Heart right ventricle (tissue), 16 donors: Measurements from ENCODE around the gene COMP. TPM values are rescaled to one million over a fixed set of nuclear protein-coding genes. Genes with fewer than 3 reads are reported as not detected.

ENCODE experiments used
- ATAC-seq, 8 donors: fragments of 200-7000 bp; cut with Tn5 transposase; one replicate each; pipeline ENCODE4 v1.9.1; 2020; ENCODE audit warnings: mild to moderate bottlenecking in 8 of 8, moderate library complexity in 8 of 8, moderate number of reproducible peaks in 1 of 8
- DNase-seq, 2 donors: peaks; one replicate each; pipeline ENCODE4 v3.0.0-alpha.2; 2020
- H3K27ac ChIP-seq, 10 donors: fragments of 200-600 bp; sonication (generic) in 2 of 10; one replicate each; pipeline versions ENCODE4 v1.5.0 to v1.8.0; 2020 to 2022; ENCODE audit warnings: mild to moderate bottlenecking in 3 of 10
- H3K27me3 ChIP-seq, 7 donors: fragments of 200-600 bp; one replicate each; pipeline ENCODE4 v1.8.0; 2021 to 2022; ENCODE audit warnings: mild to moderate bottlenecking in 2 of 7
- H3K36me3 ChIP-seq, 9 donors: fragments of 200-600 bp; sonication (generic) in 1 of 9; one replicate each; pipeline versions ENCODE4 v1.5.0 to v1.8.0; 2020 to 2022; ENCODE audit warnings: mild to moderate bottlenecking in 2 of 9
- H3K4me1 ChIP-seq, 9 donors: fragments of 200-600 bp; sonication (generic) in 1 of 9; one replicate each; pipeline versions ENCODE4 v1.5.0 to v1.8.0; 2020 to 2022; ENCODE audit warnings: mild to moderate bottlenecking in 4 of 9
- H3K4me3 ChIP-seq, 10 donors: fragments of 200-600 bp; sonication (generic) in 2 of 10; one replicate each; pipeline versions ENCODE4 v1.5.0 to v1.8.0; 2020 to 2022; ENCODE audit warnings: mild to moderate bottlenecking in 7 of 10, moderate library complexity in 2 of 10
- H3K9me3 ChIP-seq, 11 donors: fragments of 200-600 bp in 10 of 11; sonication (generic) in 2 of 11; one replicate each; pipeline versions ENCODE4 v1.5.0 to v1.8.0; 2013 to 2022; ENCODE audit warnings: mild to moderate bottlenecking in 2 of 11, control low read depth in 1 of 11, moderate library complexity in 1 of 11
- CTCF ChIP-seq, 9 donors: fragments of 200-600 bp; sonication (generic) in 2 of 9; IDR thresholded peaks; one replicate each; pipeline versions ENCODE4 v1.5.0 to v1.8.0; 2021 to 2022; ENCODE audit warnings: antibody characterized with exemption in 9 of 9, mild to moderate bottlenecking in 5 of 9, moderate library complexity in 1 of 9
- WGBS, 2 donors: extraction: QIAGEN DNeasy Blood & Tissue Kit; methylation state at CpG; one replicate each; pipeline ENCODE4 v1.1.7; 2013; ENCODE audit warnings: inconsistent platforms in 1 of 2; 5-methylcytosine and 5-hydroxymethylcytosine counted together
- intact Hi-C, 10 donors: fragments of 100-400 bp; cut with DNase I; formaldehyde crosslinking; loops; one replicate each; pipeline versions ENCODE4 v1.11.1 to v1.14.2; 2022
- polyA plus RNA-seq, 2 donors: library from polyadenylated mRNA; stranded (reverse); fragments of 200-250 nt; gene quantifications; one replicate each; pipeline ENCODE4 v1.2.3, GENCODE V29; 2013
- total RNA-seq, 10 donors: library from RNA; stranded (reverse); fragmentation: NEBNext Ultra II Directional in 3 of 10; extraction: Animal tissue kit (Norgen Biotek cat#: 25700) in 3 of 10; gene quantifications; one replicate each; pipeline versions ENCODE4 v1.2.1 to v1.2.4, GENCODE V29; 2021 to 2023
- donor health status: Arrhythmogenic right ventricular cardiomyopathy.
- donor health status: ischemic (EF 13 %, LVEDD 7.1; RV severe dilation, severe dysfunction).
- donor health status: healthy with polysubstance abuse.
- donor health status: DM: no; HTN: yes; CAD: no.
- donor health status: DM: no; HTN: no; CAD: no.
- donor health status: ischemic (EF 25% LVEDD 6.9; RV normal size, moderate dysfunction).
- donor health status: ischemic (EF 25% LVEDD 5.7; RV mildly dilated, moderate dysfunction).
- donor health status: healthy.
- donor health status: DM: yes; HTN: yes; CAD: no.
- donor health status: Ischemic cardiomyopathy.
- donor health status: ischemic (EF 35%, LVEDD 5.7; RV mildly dilated, moderate dysfunction).
- donor health status: nonischemic (EF 11% LVEDD 7.7; RV severe dilation, severe dysfunction).
- donor health status: DM: yes; HTN: yes; CAD: no.
- donor health status: PGD.
- donor health status: ischemic (EF 29% LVEDD 5.4; RV normal size, mild dysfunction).
- donor health status: nonischemic (EF 23%, LVEDD 6.1; RV moderate dilation, normal function).

The COMP gene
- total and polyA plus RNA-seq, 12 donors: 0.13 to 5.9 (median 0.43) TPM; not detected in 2

- H3K36me3 ChIP-seq: no peaks in the 10 kb centered on the region
- H3K4me1 ChIP-seq: peaks cover 0 to 9% (median 7%) of the 10 kb centered on the region in 9 donors
- H3K27me3 ChIP-seq: peaks cover 2 to 69% (median 34%) of the 10 kb centered on the region in 7 donors
- 79 to 82% methylated on average over 20 of the region's 20 CpGs for WGBS, 2 donors
- H3K9me3 ChIP-seq: no peaks in the 10 kb centered on the region
- DNase-seq (no peak), ATAC-seq (no peak)
- intact Hi-C loops: no loop called here
- TF ChIP-seq CTCF (IDR thresholded peaks at IDR 0.05): no peak
- H3K27ac ChIP-seq: no peak overlapping the region
- no peak overlapping the region for H3K4me3 ChIP-seq
Observed at GRCh38 chr19:18781885-18782527, 9.1 kb downstream of the COMP start.

- H3K4me1 ChIP-seq: peaks cover 0 to 9% (median 6%) of the 10 kb centered on the region in 9 donors
- DNase-seq (no peak), ATAC-seq (no peak)
- no peaks in the 10 kb centered on the region for H3K9me3 ChIP-seq
- H3K27me3 ChIP-seq: peaks cover 0 to 64% (median 25%) of the 10 kb centered on the region in 7 donors
- intact Hi-C loops: no loop called here
- H3K36me3 ChIP-seq: no peaks in the 10 kb centered on the region
- H3K4me3 ChIP-seq: no peak overlapping the region
- TF ChIP-seq CTCF (IDR thresholded peaks at IDR 0.05): no peak
- 91 to 92% methylated on average over 14 of the region's 14 CpGs for WGBS, 2 donors
- H3K27ac ChIP-seq: no peak overlapping the region
Observed at GRCh38 chr19:18781047-18781600, 10.0 kb downstream of the COMP start.

GRCh38 chr19:18780631-18781030, 10.5 kb downstream of the COMP start:
- WGBS, 2 donors: 73 to 74% methylated on average over 10 of the region's 10 CpGs
- Histone ChIP-seq H3K9me3 (no peaks in the 10 kb centered on the region), H3K4me3 (no peak overlapping the region), H3K27me3 (peaks cover 0 to 59% (median 20%) of the 10 kb centered on the region in 7 donors), H3K36me3 (no peaks in the 10 kb centered on the region), H3K27ac (no peak overlapping the region), H3K4me1 (peaks cover 0 to 8% (median 4%) of the 10 kb centered on the region in 9 donors)
- ATAC-seq (no peak), DNase-seq (no peak)
- no peak for TF ChIP-seq CTCF (IDR thresholded peaks at IDR 0.05)
- intact Hi-C loops: no loop called here

- H3K36me3 ChIP-seq: no peaks in the 10 kb centered on the region
- H3K27me3 ChIP-seq: peaks cover 0 to 53% (median 16%) of the 10 kb centered on the region in 7 donors
- intact Hi-C loops: no loop called here
- TF ChIP-seq CTCF (IDR thresholded peaks at IDR 0.05): no peak
- peaks cover 0 to 4% (median 0%) of the 10 kb centered on the region in 9 donors for H3K4me1 ChIP-seq
- no peak for ATAC-seq
- no peak overlapping the region for H3K27ac ChIP-seq
- H3K4me3 ChIP-seq: no peak overlapping the region
- DNase-seq: no peak
- WGBS, 2 donors: 80 to 89% methylated on average over 17 of the region's 17 CpGs
- H3K9me3 ChIP-seq: no peaks in the 10 kb centered on the region
Observed at GRCh38 chr19:18780081-18780480, 11.0 kb downstream of the COMP start.
